UCSD-AML1 (cell line): ENCODE measurements around the gene ACKR3.

Experiments used
- DNase-seq: peaks from one replicate; lab custom pipeline; 2025; ENCODE audit not compliant: unreplicated experiment; lab: John Stamatoyannopoulos, UW

Gene ACKR3

GRCh38 chr2:236583621-236584203 lies 14.1 kb downstream of the ACKR3 start:
- no peak for DNase-seq

GRCh38 chr2:236584521-236585384 lies 15.1 kb downstream of the ACKR3 start:
- no peak for DNase-seq

- DNase-seq = no peak
Observed at GRCh38 chr2:236585966-236586365, 16.3 kb downstream of the ACKR3 start.

GRCh38 chr2:236587861-236588815 lies 18.5 kb downstream of the ACKR3 start:
- no peak for DNase-seq

GRCh38 chr2:236588932-236589592 lies 19.4 kb downstream of the ACKR3 start:
- no peak for DNase-seq

GRCh38 chr2:236590846-236591245 lies 21.2 kb downstream of the ACKR3 start:
- DNase-seq = no peak

GRCh38 chr2:236592821-236593220 lies 23.2 kb downstream of the ACKR3 start:
- no peak for DNase-seq

GRCh38 chr2:236593531-236593930 lies 23.9 kb downstream of the ACKR3 start:
- DNase-seq = no peak

- DNase-seq = no peak
Observed at GRCh38 chr2:236593956-236594355, 24.3 kb downstream of the ACKR3 start.

GRCh38 chr2:236597629-236598028 lies 28.0 kb downstream of the ACKR3 start:
- no peak for DNase-seq

GRCh38 chr2:236599059-236599458 lies 29.4 kb downstream of the ACKR3 start:
- no peak for DNase-seq

GRCh38 chr2:236600158-236600557 lies 30.5 kb downstream of the ACKR3 start:
- no peak for DNase-seq

- no peak for DNase-seq
Observed at GRCh38 chr2:236600892-236601291, 31.3 kb downstream of the ACKR3 start.

GRCh38 chr2:236601316-236602202 lies 31.9 kb downstream of the ACKR3 start:
- no peak for DNase-seq

GRCh38 chr2:236602678-236603077 lies 33.1 kb downstream of the ACKR3 start:
- no peak for DNase-seq

- DNase-seq = no peak
Observed at GRCh38 chr2:236603361-236604015, 33.9 kb downstream of the ACKR3 start.

- DNase-seq = peak; percentile 54
Observed at GRCh38 chr2:236604575-236605344, 35.1 kb downstream of the ACKR3 start.

- DNase-seq = peak; percentile 54
Observed at GRCh38 chr2:236605345-236605734, 35.7 kb downstream of the ACKR3 start.

- DNase-seq = no peak
Observed at GRCh38 chr2:236606023-236606422, 36.4 kb downstream of the ACKR3 start.
